ENCODE measurements around the gene PCCA.
"Not testable (repeated sequence)": the region's sequence is repeated elsewhere in the genome, so short reads cannot be mapped to it uniquely, and the experiment has no call there.

PCCA gene

GRCh38 chr13:100382785-100383184 lies 293.9 kb downstream of the PCCA start:
- DNase-seq = no peak

DNA sequence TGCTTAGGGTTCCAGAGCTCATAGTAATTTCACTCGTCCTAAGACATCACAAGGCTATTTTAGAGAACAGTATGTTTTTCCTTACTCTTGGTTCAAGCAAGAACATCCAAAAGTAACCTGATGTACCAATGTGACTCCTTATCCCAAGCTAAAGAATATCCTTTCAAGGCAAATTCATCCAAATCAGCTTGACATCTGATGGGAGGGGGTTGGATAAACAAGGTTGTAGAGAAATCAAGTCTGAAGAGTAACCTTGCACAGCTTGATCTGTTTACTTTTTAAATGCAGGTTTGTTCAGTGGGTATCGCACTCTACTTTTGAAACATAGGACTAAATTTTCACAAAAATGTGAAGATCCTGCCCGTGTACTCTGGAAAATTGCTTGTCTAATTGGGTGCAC lies 298.5 kb downstream of the PCCA start:
- no peak for DNase-seq

GRCh38 chr13:100388150-100388549 lies 299.3 kb downstream of the PCCA start:
- not testable (repeated sequence) for DNase-seq

DNA sequence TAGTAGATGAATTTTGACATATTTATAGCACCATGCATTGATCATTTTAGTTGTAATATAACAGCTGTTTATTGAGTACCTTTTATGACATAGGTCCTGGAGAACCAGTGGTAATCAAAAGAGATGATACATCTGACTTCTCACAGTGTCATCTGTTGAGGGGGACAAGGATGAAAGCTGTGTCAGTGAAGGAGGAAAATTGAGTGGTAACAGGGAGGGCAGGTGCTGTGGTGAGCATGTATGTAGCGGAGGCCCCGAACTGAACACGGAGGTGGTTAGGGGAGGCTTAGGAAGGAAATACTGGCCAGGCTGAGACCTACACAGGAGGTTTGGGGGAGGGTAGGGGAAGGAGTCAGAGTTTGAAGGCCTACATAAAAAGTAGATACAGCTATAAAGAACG lies 300.0 kb downstream of the PCCA start:
- no peak for DNase-seq

GRCh38 chr13:100389617-100390016 lies 300.7 kb downstream of the PCCA start:
- DNase-seq = no peak

GRCh38 chr13:100392709-100393630 lies 304.1 kb downstream of the PCCA start:
- DNase-seq = peak; percentile 69

- DNase-seq = peak; percentile 15
Observed at GRCh38 chr13:100394005-100394695, 305.3 kb downstream of the PCCA start.

GRCh38 chr13:100395698-100396373 lies 306.9 kb downstream of the PCCA start:
- DNase-seq = no peak

DNA sequence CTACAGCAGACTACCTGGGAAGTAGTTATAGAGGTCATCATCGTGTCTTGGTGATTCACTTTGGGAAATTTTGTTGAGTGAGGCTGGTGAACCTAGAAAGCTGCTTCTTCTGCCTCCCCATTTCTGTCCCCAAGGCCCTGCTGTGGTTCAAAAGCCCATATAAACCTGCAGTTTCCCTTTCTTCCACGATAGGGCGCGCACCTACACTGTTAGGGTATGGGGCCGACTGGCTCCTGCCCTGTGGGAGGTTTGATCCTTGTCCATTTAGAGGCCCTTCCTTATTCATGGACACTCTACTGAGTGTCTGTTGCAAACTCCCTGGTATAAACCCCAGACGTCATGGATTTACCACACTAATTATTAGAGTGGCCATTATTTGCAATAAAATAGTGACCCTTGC lies 307.9 kb downstream of the PCCA start:
- DNase-seq = no peak

DNA sequence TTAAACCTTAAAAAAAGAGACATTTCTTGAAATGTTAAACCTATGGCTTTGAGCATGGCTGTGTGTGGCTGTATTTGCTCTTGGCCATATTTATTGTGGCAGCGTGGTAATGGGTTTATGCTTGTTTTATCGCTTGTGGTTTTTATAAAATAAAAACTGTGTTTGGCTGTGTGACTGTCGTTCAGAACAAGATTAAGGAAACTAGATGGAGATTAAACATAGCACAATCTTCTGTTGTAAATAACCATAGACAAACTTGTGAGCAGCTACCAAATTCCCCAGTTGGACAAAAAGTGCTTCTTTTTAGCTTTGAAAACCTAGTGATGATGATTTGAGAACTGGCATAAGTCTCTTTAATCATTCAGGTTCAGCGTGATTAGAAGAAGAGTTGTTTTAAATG lies 308.7 kb downstream of the PCCA start:
- DNase-seq = no peak

GRCh38 chr13:100398360-100398759 lies 309.5 kb downstream of the PCCA start:
- DNase-seq = no peak

DNA sequence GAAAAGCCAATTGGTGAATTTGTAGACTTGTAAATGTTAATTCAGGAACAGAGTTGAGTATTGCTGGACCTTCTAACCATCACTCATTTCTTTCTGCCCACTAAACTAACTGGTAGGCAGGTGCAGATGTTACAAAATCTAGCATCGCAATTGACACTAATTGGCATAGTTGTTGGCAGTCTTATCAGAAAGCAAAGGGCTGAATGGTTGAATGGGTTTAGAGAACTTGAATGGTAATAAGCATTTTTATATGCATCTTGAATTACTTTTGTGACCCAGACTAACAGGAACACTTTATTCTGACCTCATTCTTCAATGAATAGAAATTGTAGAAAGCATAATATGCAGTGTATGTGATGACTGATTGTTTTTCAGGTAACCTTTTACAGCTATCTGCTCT lies 310.6 kb downstream of the PCCA start:
- no peak for DNase-seq

DNA sequence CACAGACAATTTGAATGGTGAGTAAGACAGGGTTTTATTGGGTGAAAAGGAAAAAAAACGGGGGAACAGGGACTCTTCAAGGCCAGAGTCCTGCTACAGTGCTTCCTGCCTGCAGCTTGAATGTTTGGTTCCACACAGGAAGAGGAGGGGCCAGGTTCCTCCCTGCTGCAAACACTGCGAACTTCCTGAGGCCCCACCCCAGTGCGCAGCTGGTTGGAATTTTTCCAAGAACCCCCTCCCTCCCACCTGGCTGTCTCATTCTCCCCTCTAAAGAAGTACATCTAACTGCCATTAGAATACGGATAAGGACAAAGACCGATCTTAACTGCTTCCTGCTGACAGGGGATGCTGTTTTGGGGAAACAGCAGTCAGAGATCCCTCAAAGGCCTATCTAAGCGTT lies 314.8 kb downstream of the PCCA start:
- DNase-seq = no peak

DNA sequence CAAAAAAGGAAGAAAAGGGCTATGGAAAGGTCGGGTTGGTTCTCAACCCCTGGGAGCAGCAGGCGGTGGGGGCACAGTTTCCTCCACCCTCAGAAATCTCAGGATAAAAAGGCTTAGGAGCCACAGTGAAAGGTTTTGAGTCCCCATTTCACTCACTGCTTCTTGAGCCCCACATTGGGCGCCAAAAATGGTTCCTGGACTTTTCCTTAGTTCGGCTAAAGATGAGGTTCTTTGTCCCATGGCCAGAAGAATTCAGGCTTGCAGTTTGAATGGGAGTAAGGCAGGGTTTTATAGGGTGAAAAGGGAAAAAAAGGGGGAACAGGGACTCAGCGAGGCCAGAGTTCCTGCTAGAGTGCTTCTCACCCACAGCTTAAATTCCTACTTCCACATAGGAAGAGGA lies 320.2 kb downstream of the PCCA start:
- no peak for DNase-seq

DNA sequence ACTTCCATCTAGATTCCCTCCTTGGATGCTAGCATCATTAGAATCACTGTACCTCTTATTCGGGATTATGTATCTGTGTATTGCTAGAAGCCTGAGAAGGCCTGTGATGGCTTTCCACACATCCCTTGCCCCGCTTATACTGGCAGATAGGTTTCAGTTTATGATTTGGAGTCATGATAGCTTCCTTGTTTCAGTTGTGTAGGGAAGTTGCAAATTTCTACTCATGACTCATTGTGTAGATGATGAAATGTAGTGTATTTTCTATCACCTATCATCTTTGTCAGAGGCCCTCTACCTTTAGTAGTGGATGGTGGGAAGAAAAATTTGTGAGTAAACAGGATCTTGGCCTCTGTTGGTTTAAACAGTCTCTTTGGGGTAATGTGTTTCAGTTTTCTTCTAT lies 334.5 kb downstream of the PCCA start:
- no peak for DNase-seq

- no peak for DNase-seq
Observed at GRCh38 chr13:100428986-100429385, 340.1 kb downstream of the PCCA start.

- DNase-seq = no peak
Observed at GRCh38 chr13:100432611-100433010, 343.7 kb downstream of the PCCA start.

GRCh38 chr13:100433475-100433874 lies 344.6 kb downstream of the PCCA start:
- no peak for DNase-seq

GRCh38 chr13:100434010-100434763 lies 345.3 kb downstream of the PCCA start:
- DNase-seq = no peak

DNA sequence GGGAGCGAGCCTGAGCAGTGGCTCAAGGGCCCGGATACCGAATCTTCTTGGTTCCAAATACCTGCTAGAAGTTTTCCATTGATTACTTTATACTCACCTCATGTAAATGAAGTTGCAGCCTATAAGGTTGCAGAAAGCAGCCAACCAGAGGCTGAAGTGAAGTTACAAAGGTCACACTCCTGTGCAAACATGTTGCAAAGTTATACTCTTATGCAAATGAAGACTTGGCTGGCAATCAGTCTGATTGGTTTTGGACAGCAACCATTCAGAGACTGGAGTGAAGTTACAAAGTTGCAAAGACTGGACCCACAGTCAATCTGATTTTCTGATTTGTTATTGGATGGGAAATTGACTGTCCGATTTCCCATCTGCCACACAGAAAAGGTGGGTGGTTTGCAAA lies 347.2 kb downstream of the PCCA start:
- DNase-seq = no peak

DNA sequence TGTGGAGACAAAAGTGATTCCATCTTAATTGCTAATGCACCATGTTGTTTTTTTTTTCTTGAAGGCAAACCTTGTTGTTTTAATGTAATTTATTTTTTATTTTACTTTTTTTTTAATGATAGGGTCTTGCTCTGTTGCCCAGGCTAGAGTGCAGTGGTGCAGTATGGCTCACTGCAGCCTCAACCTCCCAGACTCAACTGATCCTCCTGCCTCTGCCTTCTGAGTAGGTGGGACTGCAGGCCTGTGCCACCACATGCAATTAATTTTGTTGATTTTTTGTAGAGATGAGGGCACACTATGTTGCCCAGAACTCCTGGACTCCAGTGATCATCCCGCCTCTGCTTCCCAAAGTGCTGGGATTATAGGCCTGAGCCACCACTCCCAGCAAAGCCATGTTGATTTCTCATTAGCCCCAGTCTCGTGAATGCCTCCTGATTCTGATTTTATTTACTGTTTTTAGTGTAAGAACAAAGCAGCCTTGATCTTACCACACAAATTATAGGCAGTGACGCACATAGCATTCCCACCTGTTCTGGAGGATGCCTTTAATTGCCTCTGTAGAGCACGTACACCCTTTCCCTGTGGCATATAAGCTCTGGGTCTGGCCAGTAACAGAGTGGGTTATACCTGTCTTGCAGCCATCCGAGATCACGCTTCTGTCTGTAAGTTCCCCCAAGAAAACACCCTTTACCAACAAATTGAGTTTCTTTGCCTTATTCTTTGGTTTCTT lies 349.3 kb downstream of the PCCA start:
- no peak for DNase-seq

- no peak for DNase-seq
Observed at GRCh38 chr13:100439247-100439970, 350.5 kb downstream of the PCCA start.
